Neuronal stem cell (in vitro differentiated cells): Measurements from ENCODE around the gene NKAIN1.

ENCODE experiments used
- DNase-seq: peaks from one replicate; pipeline ENCODE4 v3.0.0-alpha.2; 2013; ENCODE audit warnings: low spot score
- H2AFZ ChIP-seq: one replicate; pipeline ENCODE4 v1.6.1; 2013; ENCODE audit warnings: mild to moderate bottlenecking, low read length, inconsistent platforms
- H2AK5ac ChIP-seq: 2 replicates; pipeline ENCODE4 v1.6.1; 2013; ENCODE audit warnings: low read depth, mild to moderate bottlenecking, inconsistent platforms, low read length, moderate library complexity, mixed read lengths
- H2BK120ac ChIP-seq: 2 replicates; pipeline ENCODE4 v1.6.1; 2013; ENCODE audit warnings: low read depth, mild to moderate bottlenecking, inconsistent platforms, low read length, moderate library complexity, mixed read lengths
- H2BK12ac ChIP-seq: one replicate; pipeline ENCODE4 v1.6.1; 2013; ENCODE audit warnings: low read length, inconsistent platforms
- H2BK15ac ChIP-seq: 2 replicates; pipeline ENCODE4 v1.6.1; 2013; ENCODE audit warnings: mild to moderate bottlenecking, low read length, inconsistent platforms, mixed read lengths
- H2BK5ac ChIP-seq: one replicate; pipeline ENCODE4 v1.6.1; 2013; ENCODE audit warnings: inconsistent platforms, mild to moderate bottlenecking, low read length, moderate library complexity
- H3K14ac ChIP-seq: one replicate; pipeline ENCODE4 v1.6.1; 2013; ENCODE audit warnings: low read length, inconsistent platforms
- H3K18ac ChIP-seq: 2 replicates; pipeline ENCODE4 v1.6.1; 2013; ENCODE audit warnings: low read length, inconsistent platforms
- H3K23ac ChIP-seq: 2 replicates; pipeline ENCODE4 v1.6.1; 2013; ENCODE audit warnings: low read depth, mild to moderate bottlenecking, mixed read lengths, low read length, inconsistent platforms; ENCODE audit not compliant: poor library complexity
- H3K27ac ChIP-seq: replicated peaks from 3 replicates; pipeline ENCODE4 v1.5.1; 2013; ENCODE audit warnings: low read length, inconsistent platforms
- H3K27me3 ChIP-seq, 3 experiments: 2 replicates each; pipeline ENCODE4 v1.6.1; 2013; ENCODE audit warnings: low read length in 3 of 3, mild to moderate bottlenecking in 2 of 3, inconsistent platforms in 1 of 3, low read depth in 1 of 3, mixed read lengths in 1 of 3, moderate library complexity in 1 of 3; ENCODE audit not compliant: control insufficient read depth in 3 of 3, insufficient read depth in 3 of 3
- H3K36me3 ChIP-seq, 2 donors: replicated peaks in 1 of 2; 2 replicates each; pipeline ENCODE4 v1.6.1; 2013; ENCODE audit warnings: low read length in 2 of 2; ENCODE audit not compliant: control insufficient read depth in 2 of 2, insufficient read depth in 2 of 2
- H3K4ac ChIP-seq: 2 replicates; pipeline ENCODE4 v1.6.1; 2013; ENCODE audit warnings: inconsistent platforms, mild to moderate bottlenecking, low read length, moderate library complexity
- H3K4me1 ChIP-seq, 2 donors: 1 replicate in 1 of 2; 2 replicates in 1 of 2; pipeline ENCODE4 v1.6.1; 2013; ENCODE audit warnings: low read length in 2 of 2, low read depth in 1 of 2; ENCODE audit not compliant: control insufficient read depth in 2 of 2, insufficient read depth in 1 of 2
- H3K4me2 ChIP-seq: one replicate; pipeline ENCODE4 v1.6.1; 2013; ENCODE audit warnings: mild to moderate bottlenecking, low read length, inconsistent platforms; ENCODE audit not compliant: insufficient read depth, poor library complexity, severe bottlenecking
- H3K4me3 ChIP-seq, 2 donors: 2 replicates each; pipeline ENCODE4 v1.5.1; 2013; ENCODE audit warnings: low read length in 2 of 2, mild to moderate bottlenecking in 2 of 2, inconsistent platforms in 1 of 2, moderate library complexity in 1 of 2
- H3K79me1 ChIP-seq: one replicate; pipeline ENCODE4 v1.6.1; 2013; ENCODE audit warnings: low read depth, mild to moderate bottlenecking, inconsistent platforms, low read length, moderate library complexity
- H3K9ac ChIP-seq: one replicate; pipeline ENCODE4 v1.6.1; 2013; ENCODE audit warnings: mild to moderate bottlenecking, low read depth, low read length, inconsistent platforms; ENCODE audit not compliant: poor library complexity
- H3K9me3 ChIP-seq, 2 donors: replicated peaks in 1 of 2; 2 replicates each; pipeline versions ENCODE3 to v1.6.1; 2013; ENCODE audit warnings: low read length in 2 of 2, mild to moderate bottlenecking in 2 of 2, inconsistent platforms in 1 of 2, low read depth in 1 of 2, mixed read lengths in 1 of 2, moderate library complexity in 1 of 2; ENCODE audit not compliant: control insufficient read depth in 2 of 2, insufficient read depth in 1 of 2
- H4K8ac ChIP-seq: one replicate; pipeline ENCODE4 v1.6.1; 2013; ENCODE audit warnings: low read depth, mild to moderate bottlenecking, inconsistent platforms, low read length, moderate library complexity
- H4K91ac ChIP-seq: one replicate; pipeline ENCODE4 v1.6.1; 2013; ENCODE audit warnings: low read length, low read depth, mild to moderate bottlenecking, inconsistent platforms; ENCODE audit not compliant: poor library complexity
- WGBS, 2 donors: extraction: QIAGEN DNeasy Blood & Tissue Kit; methylation state at CpG; one replicate each; pipeline ENCODE4 v1.1.7; 2013; ENCODE audit warnings: missing lambda C conversion rate in 2 of 2, mixed read lengths in 1 of 2; ENCODE audit not compliant: insufficient read length in 2 of 2, insufficient replicate concordance in 1 of 2; ENCODE audit errors: extremely low coverage in 2 of 2; 5-methylcytosine and 5-hydroxymethylcytosine counted together

The NKAIN1 gene

GRCh38 chr1:31191281-31191680 lies 48.4 kb downstream of the NKAIN1 start:
- H2AFZ ChIP-seq, result no peak overlapping the region
- H3K4me1 ChIP-seq, result no peaks in the 10 kb centered on the region
- peaks cover 0 to 5% of the 10 kb centered on the region in 2 donors for H3K36me3 ChIP-seq
- DNase-seq, result no peak
- H4K8ac ChIP-seq, result no peak overlapping the region
- H2BK5ac ChIP-seq, result no peak overlapping the region
- H3K4me2 ChIP-seq, result no peak overlapping the region
- no peak overlapping the region for H3K4me3 ChIP-seq
- H4K91ac ChIP-seq, result no peak overlapping the region
- no CpG with 5 or more reads among the region's 1 CpG for WGBS, 2 donors
- H3K18ac ChIP-seq, result no peak overlapping the region
- H2AK5ac ChIP-seq, result no peak overlapping the region
- no peak overlapping the region for H3K14ac ChIP-seq
- H2BK15ac ChIP-seq, result no peak overlapping the region
- H3K27me3 ChIP-seq, result no peaks in the 10 kb centered on the region
- no peak overlapping the region for H2BK120ac ChIP-seq
- H3K9ac ChIP-seq, result no peak overlapping the region
- no peak overlapping the region for H3K27ac ChIP-seq
- no peak overlapping the region for H3K23ac ChIP-seq
- H2BK12ac ChIP-seq, result no peak overlapping the region
- no peaks in the 10 kb centered on the region for H3K79me1 ChIP-seq
- no peak overlapping the region for H3K4ac ChIP-seq
- no peaks in the 10 kb centered on the region for H3K9me3 ChIP-seq

GRCh38 chr1:31189696-31190674 lies 49.7 kb downstream of the NKAIN1 start:
- no peak overlapping the region for H3K4me3 ChIP-seq
- H4K8ac ChIP-seq, result no peak overlapping the region
- no peak overlapping the region for H2BK15ac ChIP-seq
- no peak overlapping the region for H4K91ac ChIP-seq
- no peak for DNase-seq
- H3K4ac ChIP-seq, result no peak overlapping the region
- H3K18ac ChIP-seq, result peak overlapping the region; percentile 38
- H2BK120ac ChIP-seq, result no peak overlapping the region
- H3K4me1 ChIP-seq, result no peaks in the 10 kb centered on the region
- peak overlapping the region; percentile 65 for H3K23ac ChIP-seq
- no peak overlapping the region for H2AK5ac ChIP-seq
- no peak overlapping the region for H3K9ac ChIP-seq
- peak overlapping the region; percentile 75 for H2BK5ac ChIP-seq
- no peak overlapping the region for H2AFZ ChIP-seq
- H3K36me3 ChIP-seq, result peaks cover 0 to 7% of the 10 kb centered on the region in 2 donors
- H3K4me2 ChIP-seq, result no peak overlapping the region
- H3K27me3 ChIP-seq, result no peaks in the 10 kb centered on the region
- H3K14ac ChIP-seq, result peak overlapping the region; percentile 71
- H2BK12ac ChIP-seq, result no peak overlapping the region
- H3K9me3 ChIP-seq, result no peaks in the 10 kb centered on the region
- no CpG with 5 or more reads among the region's 4 CpGs for WGBS, 2 donors
- no peak overlapping the region for H3K27ac ChIP-seq
- H3K79me1 ChIP-seq, result no peaks in the 10 kb centered on the region

GRCh38 chr1:31183927-31184554 lies 55.6 kb downstream of the NKAIN1 start:
- Histone ChIP-seq H3K23ac (no peak overlapping the region), H2AK5ac (no peak overlapping the region)

GRCh38 chr1:31183126-31183525 lies 56.6 kb downstream of the NKAIN1 start:
- H2BK15ac ChIP-seq, result no peak overlapping the region
- WGBS, 2 donors, result no CpG with 5 or more reads among the region's 6 CpGs
- no peaks in the 10 kb centered on the region for H3K9me3 ChIP-seq
- no peak overlapping the region for H3K14ac ChIP-seq
- H3K4ac ChIP-seq, result no peak overlapping the region
- no peak overlapping the region for H2AFZ ChIP-seq
- H2BK12ac ChIP-seq, result no peak overlapping the region
- H3K79me1 ChIP-seq, result no peaks in the 10 kb centered on the region
- no peak overlapping the region for H3K9ac ChIP-seq
- H3K27me3 ChIP-seq, result no peaks in the 10 kb centered on the region
- no peak overlapping the region for H2BK120ac ChIP-seq
- H4K8ac ChIP-seq, result no peak overlapping the region
- no peak overlapping the region for H3K27ac ChIP-seq
- peaks cover 3 to 52% of the 10 kb centered on the region in 2 donors for H3K36me3 ChIP-seq
- no peak overlapping the region for H4K91ac ChIP-seq
- no peak overlapping the region for H3K18ac ChIP-seq
- no peak for DNase-seq
- H2BK5ac ChIP-seq, result no peak overlapping the region
- no peak overlapping the region for H2AK5ac ChIP-seq
- no peak overlapping the region for H3K4me2 ChIP-seq
- H3K4me1 ChIP-seq, result no peaks in the 10 kb centered on the region
- H3K4me3 ChIP-seq, result no peak overlapping the region
- H3K23ac ChIP-seq, result no peak overlapping the region

More at GRCh38 chr1:31183927-31184554, 55.6 kb downstream of the NKAIN1 start:
- Histone ChIP-seq H3K4ac (no peak overlapping the region), H2BK120ac (no peak overlapping the region), H3K36me3 (peaks cover 3 to 44% of the 10 kb centered on the region in 2 donors), H2BK5ac (no peak overlapping the region), H3K4me3 (no peak overlapping the region), H3K9me3 (no peaks in the 10 kb centered on the region), H2BK12ac (no peak overlapping the region), H3K14ac (no peak overlapping the region), H3K4me2 (no peak overlapping the region), H2AFZ (no peak overlapping the region), H4K91ac (no peak overlapping the region), H3K27ac (no peak overlapping the region), H3K9ac (no peak overlapping the region), H3K27me3 (no peaks in the 10 kb centered on the region), H3K4me1 (no peaks in the 10 kb centered on the region), H2BK15ac (no peak overlapping the region), H3K79me1 (no peaks in the 10 kb centered on the region), H3K18ac (no peak overlapping the region), H4K8ac (no peak overlapping the region)
- peak; percentile 76 for DNase-seq
- WGBS, 2 donors, result no CpG with 5 or more reads among the region's 6 CpGs
